Renal cortical epithelial cell (primary cell): ENCODE measurements around the gene MED26. TPM values are rescaled to one million over a fixed set of nuclear protein-coding genes. Genes with fewer than 3 reads are reported as not detected.
"Not testable (repeated sequence)": the region's sequence is repeated elsewhere in the genome, so short reads cannot be mapped to it uniquely, and the experiment has no call there.

Experiments used
- DNase-seq: peaks from one replicate; pipeline ENCODE4 v3.0.0-alpha.2; 2011; ENCODE audit warnings: low read depth
- total RNA-seq: library from RNA; depleted of rRNA; stranded (reverse); fragments of >200 nt; gene quantifications from 2 replicates; pipeline ENCODE4 v1.2.3, GENCODE V29; 2014

Gene MED26, protein sequence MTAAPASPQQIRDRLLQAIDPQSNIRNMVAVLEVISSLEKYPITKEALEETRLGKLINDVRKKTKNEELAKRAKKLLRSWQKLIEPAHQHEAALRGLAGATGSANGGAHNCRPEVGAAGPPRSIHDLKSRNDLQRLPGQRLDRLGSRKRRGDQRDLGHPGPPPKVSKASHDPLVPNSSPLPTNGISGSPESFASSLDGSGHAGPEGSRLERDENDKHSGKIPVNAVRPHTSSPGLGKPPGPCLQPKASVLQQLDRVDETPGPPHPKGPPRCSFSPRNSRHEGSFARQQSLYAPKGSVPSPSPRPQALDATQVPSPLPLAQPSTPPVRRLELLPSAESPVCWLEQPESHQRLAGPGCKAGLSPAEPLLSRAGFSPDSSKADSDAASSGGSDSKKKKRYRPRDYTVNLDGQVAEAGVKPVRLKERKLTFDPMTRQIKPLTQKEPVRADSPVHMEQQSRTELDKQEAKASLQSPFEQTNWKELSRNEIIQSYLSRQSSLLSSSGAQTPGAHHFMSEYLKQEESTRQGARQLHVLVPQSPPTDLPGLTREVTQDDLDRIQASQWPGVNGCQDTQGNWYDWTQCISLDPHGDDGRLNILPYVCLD
- total RNA-seq = 3.0 and 6.9 TPM in 2 replicates

DNA sequence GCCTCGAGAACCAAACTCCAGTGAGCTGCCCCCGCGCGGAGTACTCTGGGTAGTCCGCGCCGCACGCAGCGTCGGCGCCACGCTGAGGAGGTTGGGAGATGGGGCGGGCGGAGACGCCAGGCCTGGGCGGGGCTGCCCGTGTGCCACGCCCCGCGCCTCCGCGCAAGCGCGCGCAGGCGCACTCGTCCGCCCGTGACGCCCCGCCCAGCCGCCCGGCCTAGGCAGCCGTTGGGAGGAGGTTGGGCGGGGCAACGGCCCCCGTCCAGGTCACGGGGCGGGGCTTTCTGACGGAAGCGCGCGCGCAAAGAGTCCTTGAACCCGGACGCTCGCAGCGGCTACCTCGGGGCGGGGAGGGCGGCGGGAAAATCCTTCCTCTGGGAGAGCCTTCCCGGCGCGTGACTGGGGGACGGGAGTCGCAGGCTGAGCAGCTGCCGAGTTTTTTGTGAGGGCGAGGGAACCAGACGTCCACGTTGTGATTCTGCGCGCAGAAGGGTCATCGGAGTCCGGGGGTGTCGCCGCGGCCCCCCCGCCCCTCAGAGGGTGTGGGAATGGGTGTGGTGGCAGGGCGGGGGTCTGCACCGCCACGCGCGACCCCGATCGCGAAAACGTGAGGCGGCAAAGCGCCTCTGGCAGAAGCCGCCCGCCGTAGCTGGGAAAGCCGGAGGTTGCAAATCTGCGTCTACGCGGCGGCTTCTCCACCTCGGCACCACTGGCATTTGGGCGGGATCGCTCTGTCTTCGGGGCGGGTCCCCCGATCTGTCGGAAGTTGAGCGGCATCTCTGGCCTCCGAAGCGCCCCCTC, at the start of gene MED26:
Gene MED26, minus strand, starts transcription at position 22 of the 801 bp plus-strand sequence. CDS start 261 bp downstream, outside the sequence.
- peak; percentile 68 for DNase-seq

DNA sequence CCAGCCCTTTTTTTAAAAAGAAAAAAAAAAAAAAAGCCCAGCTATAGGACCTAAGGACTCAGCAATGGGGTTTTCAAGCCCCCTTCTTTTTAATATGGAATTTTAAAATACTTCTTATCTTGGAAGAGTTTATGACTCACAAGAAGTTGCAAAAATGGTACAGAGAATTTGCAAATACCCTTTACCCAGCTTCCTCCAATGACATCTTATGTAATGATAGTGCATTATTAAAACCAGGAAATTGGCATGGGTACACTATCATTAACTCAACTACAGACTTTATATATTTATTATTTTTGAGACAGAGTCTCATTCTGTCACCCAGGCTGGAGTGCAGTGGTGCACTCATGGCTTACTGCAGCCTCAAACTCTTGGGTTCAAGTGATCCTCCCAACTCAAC, 49.1 kb upstream of the MED26 start:
- no peak for DNase-seq

DNA sequence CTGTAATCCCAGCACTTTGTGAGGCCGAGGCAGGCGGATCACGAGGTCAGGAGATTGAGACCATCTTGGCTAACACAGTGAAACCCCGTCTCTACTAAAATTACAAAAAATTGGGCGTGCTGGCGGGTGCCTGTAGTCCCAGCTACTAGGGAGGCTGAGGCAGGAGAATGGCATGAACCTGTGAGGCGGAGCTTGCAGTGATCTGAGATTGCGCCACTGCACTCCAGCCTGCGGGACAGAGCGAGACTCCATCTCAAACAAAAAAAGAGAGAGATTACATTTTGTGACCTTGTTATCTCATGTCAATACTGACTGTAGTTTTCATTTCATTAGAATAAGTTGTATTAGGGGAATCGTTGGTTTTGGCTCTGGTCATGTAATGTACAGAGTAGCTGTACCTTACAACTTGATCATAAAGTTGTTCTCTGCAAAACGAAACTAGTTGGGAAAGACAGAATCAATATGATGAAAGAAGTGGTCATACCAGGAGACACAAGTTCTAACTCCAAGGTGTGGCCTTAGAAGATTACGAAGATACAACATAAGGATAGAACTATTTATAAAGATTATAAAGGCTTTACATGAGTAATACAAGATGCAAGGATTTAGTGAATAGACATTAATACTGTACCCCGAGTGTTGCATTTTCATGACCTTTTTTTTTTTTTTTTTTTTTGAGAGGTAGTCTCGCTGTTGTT, 48.2 kb upstream of the MED26 start:
- DNase-seq = no peak

DNA sequence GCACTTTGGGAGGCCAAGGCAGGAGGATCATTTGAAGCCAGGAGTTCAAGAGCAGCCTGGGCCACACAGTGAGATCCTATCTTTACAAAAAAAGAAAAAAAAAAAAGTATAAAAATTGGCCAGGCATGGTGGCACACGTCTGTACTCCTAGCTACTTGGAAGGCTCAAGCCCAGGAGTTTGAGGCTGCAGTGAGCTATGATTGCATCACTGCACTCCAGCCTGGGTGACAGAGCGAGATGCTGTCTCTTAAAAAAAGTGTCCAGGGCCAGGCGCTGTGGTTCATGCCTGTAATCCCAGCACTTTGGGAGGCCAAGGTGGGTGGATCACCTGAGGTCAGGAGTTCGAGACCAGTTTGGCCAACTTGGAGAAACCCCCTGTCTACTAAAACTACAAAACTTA, 45.8 kb upstream of the MED26 start:
- not testable (repeated sequence) for DNase-seq

DNA sequence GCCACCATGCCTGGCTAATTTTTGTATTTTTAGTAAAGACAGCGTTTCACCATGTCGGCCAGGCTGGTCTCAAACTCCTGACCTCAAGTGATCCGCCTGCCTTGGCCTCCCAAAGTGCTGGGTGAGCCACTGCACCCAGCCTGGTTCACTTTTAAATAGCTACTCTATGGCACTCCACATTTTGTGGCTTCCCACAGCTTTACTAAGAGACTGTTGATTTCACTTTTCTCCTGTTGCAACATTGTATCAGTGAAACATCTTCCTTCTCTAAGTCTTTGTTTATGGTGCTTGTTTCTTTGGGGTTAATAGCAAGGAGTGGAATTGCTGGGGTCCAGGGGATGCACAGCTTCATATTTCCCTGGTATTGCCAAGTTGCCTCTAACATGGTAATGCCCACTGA, 45.2 kb upstream of the MED26 start:
- no peak for DNase-seq

DNA sequence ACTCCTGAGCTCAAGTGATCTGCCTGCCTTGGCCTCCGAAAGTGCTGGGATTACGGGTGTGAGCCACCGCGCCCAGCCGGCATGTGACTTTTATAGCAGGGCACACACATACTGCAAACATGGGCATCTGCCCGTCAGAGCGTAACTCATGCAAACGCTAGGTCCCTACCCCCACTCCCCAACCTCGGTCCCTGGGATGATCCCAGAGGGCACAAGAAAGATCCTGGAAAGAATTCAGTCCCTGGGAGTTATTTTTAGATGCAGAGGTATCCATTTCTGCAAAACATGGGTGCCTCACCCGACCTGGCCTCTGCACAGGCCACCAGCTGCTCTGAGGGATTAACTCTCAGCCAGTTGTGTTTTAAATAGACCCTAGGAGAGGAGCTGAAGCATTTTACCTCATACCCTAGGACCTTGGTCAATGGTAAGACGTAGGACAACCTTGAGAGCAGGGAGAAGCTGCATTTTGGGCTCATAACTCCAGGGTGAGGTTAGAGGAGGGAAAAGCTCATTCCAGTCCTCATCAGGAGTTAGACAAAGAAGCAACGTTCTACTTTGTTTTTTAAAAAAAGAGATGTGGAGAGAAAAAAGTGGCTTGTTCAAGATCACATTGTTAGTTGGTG, 43.8 kb upstream of the MED26 start:
- DNase-seq = no peak

DNA sequence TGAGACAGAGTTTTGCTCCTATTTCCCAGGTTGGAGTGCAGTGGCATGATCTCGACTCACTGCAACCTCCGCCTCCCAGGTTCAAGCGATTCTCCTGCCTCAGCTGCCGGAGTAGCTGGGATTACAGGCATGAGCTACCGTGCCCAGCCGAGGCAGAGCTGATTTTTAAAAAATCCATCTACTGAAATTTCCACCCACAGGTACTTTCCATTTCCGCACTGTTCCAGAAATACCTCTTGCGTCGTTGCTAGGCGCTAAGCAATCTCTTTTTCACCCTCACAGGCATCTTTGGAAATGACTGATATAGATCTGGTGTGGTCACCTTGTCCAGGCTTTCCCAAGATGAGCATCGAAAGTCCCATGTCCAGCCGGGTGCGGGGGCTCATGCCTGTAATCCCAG, 42.3 kb upstream of the MED26 start:
- DNase-seq = no peak

DNA sequence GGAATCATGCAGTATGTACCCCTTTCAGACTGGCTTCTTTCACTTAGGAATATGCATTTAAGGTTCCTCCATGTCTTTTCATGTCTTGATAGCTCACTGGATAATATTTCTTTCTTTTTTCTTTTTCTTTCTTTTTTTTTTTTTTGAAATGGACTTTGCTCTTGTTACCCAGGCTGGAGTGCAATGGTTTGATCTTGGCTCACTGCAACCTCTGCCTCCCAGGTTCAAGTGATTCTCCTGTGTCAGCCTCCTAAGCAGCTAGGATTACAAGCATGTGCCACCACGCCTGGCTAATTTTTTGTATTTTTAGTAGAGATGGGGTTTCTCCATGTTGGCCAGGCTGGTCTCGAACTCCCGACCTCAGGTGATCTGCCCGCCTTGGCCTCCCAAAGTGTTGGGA, 40.7 kb upstream of the MED26 start:
- DNase-seq = not testable (repeated sequence)

DNA sequence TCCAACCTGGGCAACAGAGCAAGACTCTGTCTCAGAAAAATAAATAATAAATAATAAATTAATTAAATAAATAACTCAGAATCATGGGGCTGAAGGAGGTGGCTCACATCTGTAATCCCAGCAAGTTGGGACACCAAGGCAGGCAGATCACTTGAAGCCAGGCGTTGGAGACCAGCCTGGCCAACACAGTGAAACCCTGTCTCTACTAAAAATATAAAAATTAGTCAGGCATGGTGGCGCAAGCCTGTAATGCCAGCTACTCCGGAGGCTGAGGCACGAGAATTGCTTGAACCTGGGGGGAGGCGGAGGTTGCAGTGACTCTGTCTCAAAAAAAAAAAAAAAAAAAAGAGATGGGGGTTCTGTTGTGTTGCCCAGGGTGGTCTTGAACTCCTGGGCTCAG, 40.2 kb upstream of the MED26 start:
- no peak for DNase-seq

DNA sequence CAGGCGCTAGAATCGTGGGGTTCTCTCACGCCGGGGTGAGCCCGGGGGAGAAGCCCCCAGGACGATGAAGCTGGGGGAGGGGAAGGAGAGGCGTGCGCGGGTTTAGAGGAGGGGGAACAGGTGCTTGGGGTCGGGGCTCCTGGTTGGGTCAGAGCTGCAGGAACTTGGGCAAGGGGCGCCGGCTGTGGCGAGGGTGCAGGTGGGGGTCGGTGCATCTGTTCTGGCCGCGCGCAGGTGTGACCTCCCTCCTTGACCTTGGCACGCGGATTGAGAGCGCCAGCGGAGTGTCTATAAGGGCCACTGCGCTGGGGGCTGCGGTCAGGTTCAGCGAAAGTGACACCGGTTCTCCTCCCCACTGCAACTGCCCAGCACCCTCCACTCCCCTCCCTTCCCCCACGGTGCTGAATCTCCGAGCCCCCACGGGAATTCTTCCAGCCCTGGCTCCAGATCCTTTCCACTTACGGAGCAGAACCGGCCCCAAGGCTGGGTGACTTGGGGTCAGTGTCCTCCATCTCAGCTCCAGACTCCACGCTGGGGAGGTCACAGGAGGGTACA, 33.6 kb upstream of the MED26 start:
- no peak for DNase-seq

DNA sequence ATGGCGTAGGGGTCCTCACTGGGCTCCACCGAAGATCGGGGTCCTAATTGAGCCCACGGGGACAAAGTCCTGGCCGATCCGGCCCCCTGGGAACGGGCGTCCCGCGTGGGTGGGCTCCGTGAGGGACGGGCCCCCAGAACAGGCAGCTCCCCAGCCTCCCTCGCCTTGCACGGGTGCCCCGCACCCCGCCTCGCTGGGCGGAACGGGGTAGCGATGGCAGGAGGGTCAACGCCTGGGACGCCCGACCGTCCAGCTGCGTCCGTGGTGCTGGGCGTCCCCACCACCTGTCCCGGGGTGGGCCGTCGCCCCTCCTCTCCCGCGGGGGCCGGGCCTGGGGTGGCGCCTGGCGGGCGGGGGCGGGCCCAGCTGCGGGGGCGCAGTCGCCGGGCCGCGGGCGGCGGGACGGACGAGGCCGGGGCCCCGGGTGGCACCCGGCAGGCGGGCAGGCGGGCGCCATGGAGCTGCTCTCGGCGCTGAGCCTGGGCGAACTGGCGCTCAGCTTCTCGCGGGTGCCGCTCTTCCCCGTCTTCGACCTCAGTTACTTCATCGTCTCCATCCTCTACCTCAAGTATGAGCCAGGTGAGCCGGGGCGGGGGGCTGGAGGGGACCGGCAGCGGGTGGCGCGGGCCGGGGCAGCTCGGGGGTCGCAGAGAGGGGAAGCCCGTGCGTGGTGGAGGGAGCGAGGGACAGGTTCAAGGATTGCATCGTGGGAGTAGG, 32.9 kb upstream of the MED26 start, which contains the start of gene TMEM38A:
Gene TMEM38A, plus strand, starts transcription at position 377 of the 717 bp plus-strand sequence. Its CDS starts 79 bp downstream, at position 456.
- no peak for DNase-seq

DNA sequence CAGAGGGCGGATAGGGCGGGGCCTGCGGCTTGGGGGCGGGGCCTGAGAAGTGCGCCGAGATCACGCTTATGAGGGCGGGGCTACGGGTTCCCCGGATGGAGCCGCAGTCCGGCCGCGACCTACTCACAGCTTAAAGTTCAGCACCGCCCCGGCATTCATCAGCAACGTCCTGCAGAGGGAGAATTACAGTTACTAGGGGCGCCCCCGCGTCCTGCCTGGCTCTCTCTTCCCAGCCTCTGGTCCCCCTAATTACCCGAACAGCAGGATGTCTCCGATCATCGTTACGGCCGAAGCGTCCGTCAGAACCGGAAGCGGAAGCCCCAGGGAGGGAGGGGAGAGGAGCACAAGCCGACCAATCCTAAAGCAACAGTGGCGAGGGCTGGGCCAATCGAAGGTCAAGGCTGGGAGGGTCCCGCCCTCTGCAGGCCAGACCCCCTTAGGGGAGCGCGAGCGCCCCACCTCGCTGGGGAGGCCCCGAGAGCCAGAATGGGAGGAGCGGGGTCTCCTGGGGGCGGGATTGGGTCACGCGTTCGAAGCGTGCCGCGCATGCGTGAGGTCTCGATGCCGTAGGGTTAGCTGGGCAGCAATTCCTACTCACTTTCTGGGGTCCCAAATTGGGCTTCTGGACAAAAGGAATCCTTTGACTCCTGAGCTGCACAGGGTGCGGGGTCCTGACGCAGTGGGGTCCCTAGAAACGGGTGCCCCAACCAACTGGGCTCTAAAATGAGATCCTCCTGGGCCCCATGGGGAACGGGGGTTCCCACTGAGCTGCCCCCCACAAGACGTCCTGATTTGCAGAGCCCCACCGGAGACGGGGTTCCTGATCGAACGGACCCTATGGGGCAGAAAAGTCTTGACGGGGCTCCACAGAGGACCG, 32.1 kb upstream of the MED26 start, which contains the start of gene SMIM7:
Gene SMIM7, minus strand, starts transcription at position 313 of the 877 bp plus-strand sequence. Its CDS starts 34 bp downstream, at position 279.
- peak; percentile 95 for DNase-seq

DNA sequence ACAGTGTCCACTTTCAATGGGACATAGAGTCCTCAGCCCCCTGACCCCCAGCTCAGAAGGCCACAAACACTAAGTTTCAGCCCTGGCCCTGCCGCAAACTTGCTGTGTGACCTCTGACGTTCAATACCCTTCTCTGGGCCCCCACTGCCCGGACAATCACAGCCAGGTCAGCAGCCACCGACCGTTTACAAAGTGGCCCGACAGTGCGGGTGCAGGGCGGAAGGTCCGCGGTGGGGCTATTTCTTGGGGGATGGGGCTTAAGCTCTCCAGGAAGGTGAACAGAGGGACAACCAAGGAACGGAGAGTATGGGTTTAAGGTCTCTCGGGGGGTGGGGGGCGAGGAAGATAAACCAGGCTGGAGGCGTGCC, 31.4 kb upstream of the MED26 start:
- DNase-seq = no peak

DNA sequence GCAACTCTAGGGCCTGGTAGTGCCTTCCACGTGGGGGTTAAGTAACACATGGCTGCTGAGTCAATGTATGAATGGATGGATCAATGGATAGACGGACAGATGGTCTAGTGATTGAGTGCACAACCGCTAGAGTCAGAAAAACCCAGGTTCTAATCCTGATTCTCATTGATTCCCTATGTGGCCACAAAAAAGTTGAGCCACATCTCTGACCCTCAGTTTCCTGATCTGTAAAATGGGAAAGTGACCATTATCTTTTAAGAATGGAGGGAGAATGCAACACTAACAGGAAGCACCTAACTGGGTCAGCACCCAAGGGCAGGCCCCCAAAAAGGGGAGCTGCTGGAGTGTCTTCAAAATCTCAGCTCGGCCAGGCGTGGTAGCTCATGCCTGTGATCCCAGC, 29.4 kb upstream of the MED26 start:
- no peak for DNase-seq

DNA sequence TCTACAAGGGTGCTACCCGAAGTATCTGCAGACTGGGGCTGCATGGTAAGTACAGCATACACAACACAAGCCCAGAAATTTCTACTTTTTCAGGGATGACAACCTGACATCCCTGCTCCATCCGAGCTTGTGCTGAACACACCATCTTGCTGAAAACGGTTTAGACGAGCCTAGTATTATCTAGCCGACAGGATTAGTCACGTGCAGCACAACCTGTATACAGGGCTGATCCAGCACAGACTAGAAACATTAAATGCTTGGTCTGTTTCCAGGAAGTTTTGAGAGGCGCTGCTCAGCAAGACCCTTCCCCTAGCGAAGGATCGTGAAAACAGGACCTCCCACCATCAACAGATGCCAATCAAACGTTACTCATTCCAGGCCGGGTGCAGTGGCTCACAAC, 27.7 kb upstream of the MED26 start:
- no peak for DNase-seq

DNA sequence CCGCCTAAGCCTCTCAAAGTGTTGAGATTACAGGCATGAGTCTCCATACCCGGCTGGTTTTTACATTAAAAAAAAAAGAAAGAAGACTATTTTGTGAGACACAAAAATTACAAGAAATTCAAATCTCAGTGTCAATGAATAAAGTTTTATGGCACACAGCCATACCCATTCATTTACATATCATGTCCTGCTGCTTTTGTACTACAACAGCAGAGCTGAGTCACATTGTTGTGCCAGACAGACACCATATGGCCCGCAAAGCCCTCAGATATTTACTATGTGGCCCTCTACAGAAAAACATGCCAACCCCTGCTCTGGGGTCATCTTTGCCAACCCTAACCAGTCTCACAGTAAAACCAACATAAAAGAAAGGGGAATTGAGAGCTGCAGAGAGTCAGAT, 26.6 kb upstream of the MED26 start:
- no peak for DNase-seq

DNA sequence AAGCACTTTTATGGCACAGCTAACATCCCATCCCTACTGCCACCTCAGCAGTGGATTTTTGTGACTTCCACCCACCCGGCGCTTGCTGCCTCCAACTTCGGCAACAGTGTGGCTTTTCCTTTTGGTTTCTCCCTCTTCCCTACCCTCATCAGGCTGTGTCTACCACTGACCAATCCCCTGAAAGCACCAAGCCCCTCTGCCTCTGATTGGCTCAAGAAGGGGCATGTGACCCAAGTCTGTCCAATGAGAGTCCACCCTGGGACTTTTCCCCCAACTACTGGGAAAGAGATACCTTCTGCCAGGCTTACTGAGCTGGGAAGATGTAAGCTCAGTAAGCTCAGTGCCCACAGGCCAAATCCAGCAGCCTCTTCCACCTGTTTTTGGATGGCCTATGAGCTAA, 26.1 kb upstream of the MED26 start:
- no peak for DNase-seq

DNA sequence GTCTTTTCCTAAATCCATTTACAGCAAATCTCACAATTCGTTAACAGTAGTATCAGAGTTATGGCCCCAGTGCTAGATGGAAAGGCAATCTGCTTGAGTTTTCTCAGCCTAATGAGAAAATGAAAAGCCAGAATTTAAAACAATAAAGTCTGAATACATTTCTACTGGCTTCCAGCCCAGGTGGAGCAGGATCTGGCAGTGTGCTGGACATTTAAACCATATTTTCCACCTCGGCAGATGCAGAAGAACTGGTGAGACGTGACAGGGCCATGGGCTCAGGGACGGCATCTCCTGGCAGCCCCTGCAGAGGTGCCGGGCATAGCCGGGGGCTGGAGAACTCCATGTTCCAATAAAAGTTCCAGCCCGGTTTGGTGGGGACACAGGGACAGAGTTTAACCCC, 24.9 kb upstream of the MED26 start:
- DNase-seq = no peak

DNA sequence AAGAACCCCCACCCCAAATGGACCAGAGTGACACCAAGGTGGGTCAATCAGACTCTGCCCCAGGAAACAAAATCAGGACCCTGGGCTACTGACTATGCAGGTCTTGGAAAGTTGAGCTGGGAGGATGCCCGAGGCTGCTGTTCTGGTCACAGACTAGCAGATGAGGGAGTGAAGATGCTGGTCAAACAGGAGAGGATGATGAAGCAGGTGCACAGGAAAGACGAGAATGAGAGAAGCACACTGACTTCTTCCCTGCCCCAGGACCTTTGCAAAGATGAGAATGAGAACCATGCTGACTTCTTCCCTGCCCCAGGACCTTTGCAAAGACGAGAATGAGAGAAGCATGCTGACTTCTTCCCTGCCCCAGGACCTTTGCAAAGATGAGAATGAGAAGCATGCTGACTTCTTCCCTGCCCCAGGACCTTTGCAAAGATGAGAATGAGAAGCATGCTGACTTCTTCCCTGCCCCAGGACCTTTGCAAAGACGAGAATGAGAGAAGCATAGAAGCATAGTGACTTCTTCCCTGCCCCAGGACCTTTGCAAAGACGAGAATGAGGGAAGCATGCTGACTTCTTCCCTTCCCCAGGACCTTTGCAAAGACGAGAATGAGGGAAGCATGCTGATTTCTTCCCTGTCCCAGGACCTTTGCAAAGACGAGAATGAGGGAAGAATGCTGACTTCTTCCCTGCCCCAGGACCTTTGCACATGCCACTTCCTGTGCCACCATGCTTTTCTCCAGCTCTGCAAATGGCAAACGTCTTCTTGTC, 23.6 kb upstream of the MED26 start:
- not testable (repeated sequence) for DNase-seq
